Gastroesophageal sphincter (tissue), 3 donors: ENCODE measurements around the gene ETFDH.

Source experiments
- POLR2A ChIP-seq, 2 donors: fragments of 450-650 bp; IDR thresholded peaks; one replicate each; pipeline ENCODE4 v1.6.1; 2017; ENCODE audit warnings: antibody characterized with exemption in 2 of 2, mild to moderate bottlenecking in 2 of 2, moderate library complexity in 1 of 2
- POLR2AphosphoS5 ChIP-seq: sonication (generic); formaldehyde crosslinking; IDR thresholded peaks from one replicate; pipeline ENCODE4 v1.6.1; 2017; ENCODE audit warnings: antibody characterized with exemption
- TF ChIP-seq, protein P1 (sequence below), 4 experiments: fragments of 200-600 bp in 2 of 4; fragments of 450-650 bp in 2 of 4; sonication (generic) in 1 of 4; IDR thresholded peaks; one replicate each; pipeline ENCODE4 v1.5.1; 2017 to 2019; ENCODE audit warnings: antibody characterized with exemption in 4 of 4, mild to moderate bottlenecking in 2 of 4, moderate library complexity in 2 of 4

DNA sequence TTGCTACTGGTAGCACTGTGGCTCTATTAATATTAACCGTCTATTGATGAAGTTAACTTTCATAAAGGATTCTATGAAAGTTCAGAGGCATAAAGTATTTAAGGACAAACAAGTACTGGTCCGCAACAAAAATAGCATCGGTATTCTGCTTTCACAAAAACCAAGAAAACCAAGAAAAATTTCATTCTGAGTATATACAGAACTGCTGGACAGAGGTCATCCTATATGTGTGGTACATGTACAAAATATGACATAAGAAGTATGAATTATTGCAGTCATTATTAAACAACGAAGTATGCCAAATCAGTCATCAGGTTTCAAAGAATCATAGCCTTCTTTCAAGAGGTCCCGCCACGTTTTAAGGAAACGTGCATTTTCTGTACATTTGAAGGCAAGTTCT, 2.8 kb upstream of the ETFDH start:
- TF ChIP-seq, protein P1, sequence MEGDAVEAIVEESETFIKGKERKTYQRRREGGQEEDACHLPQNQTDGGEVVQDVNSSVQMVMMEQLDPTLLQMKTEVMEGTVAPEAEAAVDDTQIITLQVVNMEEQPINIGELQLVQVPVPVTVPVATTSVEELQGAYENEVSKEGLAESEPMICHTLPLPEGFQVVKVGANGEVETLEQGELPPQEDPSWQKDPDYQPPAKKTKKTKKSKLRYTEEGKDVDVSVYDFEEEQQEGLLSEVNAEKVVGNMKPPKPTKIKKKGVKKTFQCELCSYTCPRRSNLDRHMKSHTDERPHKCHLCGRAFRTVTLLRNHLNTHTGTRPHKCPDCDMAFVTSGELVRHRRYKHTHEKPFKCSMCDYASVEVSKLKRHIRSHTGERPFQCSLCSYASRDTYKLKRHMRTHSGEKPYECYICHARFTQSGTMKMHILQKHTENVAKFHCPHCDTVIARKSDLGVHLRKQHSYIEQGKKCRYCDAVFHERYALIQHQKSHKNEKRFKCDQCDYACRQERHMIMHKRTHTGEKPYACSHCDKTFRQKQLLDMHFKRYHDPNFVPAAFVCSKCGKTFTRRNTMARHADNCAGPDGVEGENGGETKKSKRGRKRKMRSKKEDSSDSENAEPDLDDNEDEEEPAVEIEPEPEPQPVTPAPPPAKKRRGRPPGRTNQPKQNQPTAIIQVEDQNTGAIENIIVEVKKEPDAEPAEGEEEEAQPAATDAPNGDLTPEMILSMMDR (IDR thresholded peaks at IDR 0.05): no peak
- TF ChIP-seq POLR2A (IDR thresholded peaks at IDR 0.05) (no peak), POLR2AphosphoS5 (no peak)
